GM21381 (cell line): ENCODE measurements around the gene ZNF638.

Experiments used
- ATAC-seq: cut with Tn5 transposase; IDR thresholded peaks from one replicate; pipeline ENCODE4 v1.9.1; 2021; ENCODE audit warnings: mild to moderate bottlenecking, moderate library complexity; ENCODE audit not compliant: unreplicated experiment

Gene ZNF638

GRCh38 chr2:71336384-71336783 is 4.8 kb downstream of the ZNF638 start:
- no peak for ATAC-seq

DNA sequence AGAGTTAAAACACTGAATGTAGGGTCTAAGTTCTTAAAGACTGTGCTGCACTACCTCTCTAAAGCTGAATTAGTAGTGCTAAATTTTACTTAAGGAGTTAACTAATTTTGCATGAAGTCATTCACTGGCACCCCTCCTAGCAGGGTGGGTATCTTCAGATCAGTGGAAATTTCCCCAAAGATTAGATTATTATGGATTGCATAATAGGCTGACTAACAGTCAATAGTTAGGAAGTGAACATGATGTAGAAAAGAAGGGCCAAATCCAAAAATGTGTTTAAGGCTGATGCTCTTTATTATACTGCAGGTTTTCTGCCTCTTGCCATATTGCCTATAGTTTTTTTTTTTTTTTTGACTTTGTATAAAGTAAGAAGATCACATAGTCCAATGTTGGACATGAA is 5.2 kb downstream of the ZNF638 start:
- no peak for ATAC-seq

DNA sequence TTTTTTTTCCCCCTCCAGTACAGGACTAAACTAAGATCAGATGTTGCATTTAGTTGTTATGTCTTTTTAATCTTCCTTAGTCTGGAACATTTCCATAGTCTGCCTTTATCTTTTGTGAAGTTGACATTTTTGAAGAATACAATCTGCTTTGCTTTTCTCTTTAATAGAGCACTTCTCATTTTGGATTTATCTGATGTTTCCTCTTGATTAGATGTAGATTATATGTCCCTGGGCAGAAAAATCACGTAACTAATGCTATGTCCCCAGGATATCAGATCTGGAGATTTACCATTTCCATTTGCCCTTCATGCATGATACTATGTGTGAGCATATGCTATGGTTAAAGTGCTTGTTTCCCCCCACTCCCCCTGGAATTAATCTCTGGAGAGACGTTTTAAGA is 6.2 kb downstream of the ZNF638 start:
- no peak for ATAC-seq

- no peak for ATAC-seq
Measured at GRCh38 chr2:71339685-71340084, 8.1 kb downstream of the ZNF638 start.

GRCh38 chr2:71340176-71340575 is 8.6 kb downstream of the ZNF638 start:
- ATAC-seq = no peak

- no peak for ATAC-seq
Measured at GRCh38 chr2:71341645-71342044, 10.1 kb downstream of the ZNF638 start.

GRCh38 chr2:71346065-71346464 is 14.5 kb downstream of the ZNF638 start:
- ATAC-seq = no peak

GRCh38 chr2:71347517-71347916 is 15.9 kb downstream of the ZNF638 start:
- no peak for ATAC-seq

- no peak for ATAC-seq
Measured at GRCh38 chr2:71348302-71348701, 16.7 kb downstream of the ZNF638 start.

DNA sequence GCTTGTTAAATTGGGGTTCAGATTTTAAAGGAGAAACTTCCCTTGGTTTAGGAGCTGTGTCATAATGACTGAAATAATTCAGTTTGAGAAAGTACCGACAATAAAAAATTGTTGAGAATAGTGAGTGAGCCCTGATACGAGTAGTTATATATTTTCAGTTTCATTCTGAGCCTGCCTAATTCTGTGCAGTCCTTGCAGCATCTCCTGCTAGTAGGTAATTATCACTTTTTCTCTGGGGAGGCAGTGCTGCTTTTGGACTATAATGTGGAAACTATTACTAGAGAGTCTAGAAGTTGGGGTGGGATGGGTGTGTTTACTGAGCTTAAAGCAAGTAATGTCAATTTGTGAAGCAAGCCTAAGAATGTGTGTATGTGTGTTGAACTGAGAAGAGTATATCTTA is 21.7 kb downstream of the ZNF638 start:
- ATAC-seq = no peak

GRCh38 chr2:71358931-71359671 is 27.5 kb downstream of the ZNF638 start:
- ATAC-seq = no peak

DNA sequence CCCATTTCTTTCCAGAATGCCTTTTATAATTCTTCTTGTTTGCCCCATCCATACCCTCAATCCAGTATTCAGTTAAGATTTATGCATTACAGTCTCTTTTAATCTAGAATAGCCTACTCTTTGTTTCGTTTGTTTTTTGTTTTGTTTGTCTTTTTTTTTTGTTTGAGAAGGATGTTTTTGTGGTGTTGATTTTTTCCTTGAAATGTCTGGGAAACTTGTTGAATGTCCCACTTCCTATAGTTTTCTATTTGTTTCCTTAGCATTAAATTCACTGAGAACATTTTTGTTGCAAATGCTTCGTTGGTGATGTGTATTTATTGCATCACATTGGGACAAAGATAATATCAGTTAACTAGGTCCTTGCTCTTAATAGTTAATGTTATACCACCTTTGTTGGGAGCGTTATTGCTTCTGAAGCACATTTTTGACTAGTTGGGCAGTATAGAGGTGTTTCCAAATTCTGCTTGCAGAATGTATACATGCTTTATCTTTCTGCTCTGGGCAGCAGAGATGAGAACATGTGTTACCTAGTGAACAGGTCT is 28.9 kb downstream of the ZNF638 start:
- ATAC-seq = no peak

- ATAC-seq = no peak
Measured at GRCh38 chr2:71361631-71362030, 30.0 kb downstream of the ZNF638 start.

GRCh38 chr2:71362447-71362846 is 30.9 kb downstream of the ZNF638 start:
- ATAC-seq = no peak

- no peak for ATAC-seq
Measured at GRCh38 chr2:71370015-71370414, 38.4 kb downstream of the ZNF638 start.

GRCh38 chr2:71372042-71372441 is 40.5 kb downstream of the ZNF638 start:
- ATAC-seq = no peak

- ATAC-seq = no peak
Measured at GRCh38 chr2:71379086-71379485, 47.5 kb downstream of the ZNF638 start.

DNA sequence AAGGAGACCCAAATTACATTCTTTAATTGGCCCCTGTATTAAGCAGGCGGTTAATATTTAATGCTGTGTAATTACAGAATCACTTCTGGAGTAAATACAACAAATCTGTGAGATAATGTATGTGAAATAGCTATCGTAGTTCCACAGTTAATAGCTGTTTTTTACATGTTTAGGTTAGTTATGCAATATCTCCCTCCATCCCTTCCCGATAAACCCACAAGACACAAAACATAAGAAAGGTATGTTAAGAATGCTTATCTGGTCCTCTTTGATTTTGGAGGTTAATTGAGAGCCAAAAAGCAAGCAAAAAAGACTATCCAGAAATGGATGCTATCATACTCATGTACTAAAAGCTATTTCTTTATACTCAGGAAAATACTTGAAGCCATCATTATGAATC is 49.1 kb downstream of the ZNF638 start:
- no peak for ATAC-seq

GRCh38 chr2:71385012-71385411 is 53.4 kb downstream of the ZNF638 start:
- ATAC-seq = no peak

GRCh38 chr2:71388214-71388613 is 56.6 kb downstream of the ZNF638 start:
- no peak for ATAC-seq

GRCh38 chr2:71389384-71390072 is 57.9 kb downstream of the ZNF638 start:
- no peak for ATAC-seq

GRCh38 chr2:71393216-71393615 is 61.6 kb downstream of the ZNF638 start:
- ATAC-seq = no peak
